A172 (cell line): ENCODE data around the gene TEX50. TPM values are rescaled to one million over a fixed set of nuclear protein-coding genes. Genes with fewer than 3 reads are reported as not detected.
"Not testable (repeated sequence)": the region's sequence is repeated elsewhere in the genome, so short reads cannot be mapped to it uniquely, and the experiment has no call there.

Source experiments
- DNase-seq: peaks from one replicate; pipeline ENCODE4 v3.0.0-alpha.2; 2015; ENCODE audit warnings: low spot score
- total RNA-seq: library from RNA; depleted of rRNA; stranded (reverse); fragments of >200 nt; shearing (Covaris generic); gene quantifications from 2 replicates; pipeline ENCODE4 v1.2.3, GENCODE V29; 2014; rRNA removed

The TEX50 gene
- total RNA-seq, 1 experiment from 2014 or later = not detected

DNA sequence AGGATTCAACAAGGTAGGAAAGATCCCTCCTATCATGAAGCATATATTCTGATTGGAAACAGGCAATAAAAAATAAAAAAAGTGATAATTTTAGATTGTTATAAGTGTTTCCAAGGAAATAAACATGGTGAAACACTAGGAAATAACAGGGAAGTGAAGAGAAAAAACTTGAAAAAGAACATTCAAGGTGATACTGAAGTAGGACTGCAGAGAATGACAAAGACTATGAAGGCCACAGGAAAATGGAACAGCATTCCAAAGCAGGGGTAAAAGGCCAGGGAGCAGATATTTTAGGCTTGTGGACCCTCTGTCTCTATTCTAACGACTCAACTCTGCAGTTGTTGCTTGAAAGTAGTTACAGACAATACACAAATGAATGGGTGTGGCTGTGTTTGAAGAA lies 26.6 kb downstream of the TEX50 start:
- DNase-seq = no peak

DNA sequence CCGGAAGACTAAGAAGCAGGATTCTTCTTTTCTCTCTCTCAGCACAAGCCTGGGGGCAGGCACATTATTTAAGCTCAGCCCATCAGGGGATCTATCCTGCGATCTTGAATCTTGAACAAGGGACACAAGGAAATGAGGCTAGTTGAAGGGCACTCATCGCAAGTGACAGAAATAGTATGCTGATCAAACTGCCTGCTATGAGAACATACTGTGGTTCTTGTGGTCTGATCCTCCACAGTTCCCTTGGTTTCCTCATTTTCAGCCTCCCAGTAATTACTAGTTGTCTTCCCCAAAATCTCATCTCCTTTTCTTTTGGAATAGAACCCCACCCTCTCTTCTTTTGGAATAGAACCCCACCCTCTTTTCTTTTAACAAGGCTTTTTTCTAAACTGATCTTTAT lies 28.0 kb downstream of the TEX50 start:
- no peak for DNase-seq

DNA sequence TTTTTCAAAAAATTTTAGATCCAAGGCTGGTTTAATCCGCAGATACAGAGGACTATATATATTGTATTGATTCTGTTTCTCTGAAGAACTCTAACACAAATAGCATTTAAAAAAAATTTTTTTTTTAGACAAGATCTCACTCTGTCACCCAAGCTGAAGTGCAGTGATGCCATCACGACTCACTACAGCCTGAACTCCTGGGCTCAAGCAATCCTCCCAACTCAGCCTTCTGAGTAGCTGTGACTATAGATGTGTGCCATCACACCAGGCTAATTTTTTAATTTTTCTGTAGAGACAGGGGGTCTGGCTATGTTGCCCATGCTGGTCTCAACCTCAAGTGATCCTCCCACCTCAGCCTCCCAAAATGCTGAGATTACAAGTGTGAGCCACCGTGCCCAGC lies 31.5 kb downstream of the TEX50 start:
- peak; percentile 28 for DNase-seq

DNA sequence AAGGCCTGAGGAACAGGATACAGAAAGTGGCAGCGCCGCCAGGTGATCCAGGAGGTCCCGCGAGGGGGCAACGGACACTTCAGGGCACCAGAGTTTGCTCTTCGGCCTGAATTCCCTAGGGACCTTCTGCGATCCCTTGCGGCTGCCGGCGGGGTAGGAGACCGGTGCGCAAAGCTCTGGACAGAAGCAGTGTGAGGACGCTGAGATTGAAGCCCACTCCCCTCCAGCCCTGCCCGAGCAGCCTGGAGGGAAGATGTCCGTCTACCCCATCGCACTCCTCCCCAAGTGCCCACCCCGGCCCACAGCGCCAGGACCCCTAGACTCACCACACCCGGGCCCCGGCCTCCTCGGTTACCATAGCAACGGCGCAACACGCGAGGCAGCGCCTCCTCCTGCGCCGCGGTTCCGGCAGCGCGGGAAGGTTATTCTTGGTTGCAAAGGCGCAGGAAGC lies 34.4 kb downstream of the TEX50 start, which contains the start of gene ANKRD45:
Gene ANKRD45, minus strand, starts transcription at position 361 of the 451 bp plus-strand sequence. CDS start 10,433 bp downstream, outside the sequence.
- no peak for DNase-seq

DNA sequence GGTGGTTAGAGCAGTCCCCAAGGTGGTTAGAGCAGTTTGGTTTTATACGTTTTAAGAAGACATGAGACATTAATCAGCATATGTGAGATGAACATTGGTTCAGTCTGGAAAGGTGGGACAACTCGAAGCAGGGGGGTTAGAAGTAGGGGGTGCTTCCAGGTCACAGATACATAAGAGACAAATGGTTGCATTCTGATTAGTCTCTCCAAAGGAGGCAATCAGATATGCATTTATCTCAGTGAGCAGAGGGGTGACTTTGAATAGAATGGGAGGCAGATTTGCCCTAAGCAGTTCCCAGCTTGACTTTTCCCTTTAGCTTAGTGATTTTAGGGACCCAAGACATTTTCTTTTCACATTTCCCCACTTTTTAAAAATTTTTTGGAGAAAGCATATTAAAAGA lies 39.4 kb downstream of the TEX50 start:
- not testable (repeated sequence) for DNase-seq

DNA sequence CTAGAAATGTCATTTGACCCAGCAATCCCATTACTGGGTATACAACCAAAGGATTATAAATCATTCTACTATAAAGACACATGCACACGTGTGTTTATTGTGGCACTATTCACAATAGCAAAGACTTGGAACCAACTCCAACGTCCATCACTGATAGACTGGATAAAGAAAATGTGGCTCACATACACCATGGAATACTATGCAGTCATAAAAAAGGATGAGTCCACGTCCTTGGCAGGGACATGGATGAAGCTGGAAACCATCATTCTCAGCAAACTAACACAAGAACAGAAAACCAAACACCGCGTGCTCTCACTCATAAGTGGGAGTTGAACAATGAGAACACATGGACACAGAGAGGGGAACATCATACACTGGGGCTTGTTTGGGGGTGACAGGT lies 45.0 kb downstream of the TEX50 start:
- not testable (repeated sequence) for DNase-seq

DNA sequence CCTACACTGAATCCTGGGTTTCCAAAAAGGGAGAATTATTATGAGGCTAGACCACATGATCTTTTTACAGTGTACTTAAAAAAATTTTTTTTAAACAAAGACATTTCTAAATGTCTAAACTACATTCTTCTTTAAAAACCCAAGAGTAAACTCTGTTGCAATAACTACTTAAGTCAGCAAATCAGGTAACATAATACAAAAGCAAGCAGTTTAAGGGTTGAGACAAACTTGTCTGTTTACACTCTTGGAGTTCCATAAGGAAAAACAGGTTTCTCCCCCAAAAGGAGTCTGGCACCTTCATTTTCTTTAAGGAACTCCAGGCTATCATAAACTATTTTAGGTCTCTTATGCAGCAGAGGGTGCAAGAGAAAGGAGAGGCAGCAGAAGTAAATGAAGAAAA lies 47.0 kb downstream of the TEX50 start:
- DNase-seq = no peak

DNA sequence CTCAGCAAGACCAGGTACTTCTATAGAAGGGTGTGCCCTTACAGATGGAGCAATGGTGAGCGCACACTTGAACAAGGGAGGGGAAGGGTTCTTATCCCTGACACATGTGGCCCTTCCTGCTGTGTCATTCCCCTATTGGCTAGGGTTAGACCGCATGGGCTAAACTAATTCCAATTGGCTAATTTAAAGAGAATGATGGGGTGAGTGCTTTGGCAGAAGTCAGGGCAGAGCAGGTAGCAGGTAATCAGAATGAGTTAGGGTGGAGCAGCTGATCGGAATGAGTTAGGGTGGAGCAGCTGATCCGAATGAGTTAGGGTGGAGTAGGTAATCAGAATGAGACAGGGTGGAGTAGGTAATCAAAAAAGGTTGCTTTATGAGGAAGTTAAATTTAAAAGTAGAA lies 48.7 kb downstream of the TEX50 start:
- not testable (repeated sequence) for DNase-seq

DNA sequence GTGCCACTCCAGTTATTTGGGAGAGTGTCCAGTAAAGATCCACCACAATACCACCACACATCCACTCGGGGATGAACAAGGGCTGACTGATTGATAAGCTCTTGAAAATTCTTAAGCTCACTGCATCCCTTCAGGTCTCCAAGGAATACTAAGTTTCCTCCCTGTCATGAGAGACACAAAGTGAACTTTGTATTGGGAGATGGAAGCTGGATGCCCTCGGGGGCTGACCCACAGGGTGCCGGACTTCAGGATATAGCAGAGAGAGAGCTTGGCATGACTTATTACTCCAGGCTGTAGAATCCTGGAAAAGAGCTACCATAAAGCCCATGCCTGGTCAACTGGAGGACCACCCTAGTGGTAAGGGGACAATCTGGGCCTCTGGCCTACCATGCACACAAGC lies 50.0 kb downstream of the TEX50 start:
- DNase-seq = not testable (repeated sequence)

Other genes starting within 250 kb of the TEX50 start
- gene PRDX6, start 158.0 kb upstream of the TEX50 start, total RNA-seq = 436 and 466 TPM in 2 replicates
- gene SLC9C2, start 32.3 kb upstream of the TEX50 start, total RNA-seq = not detected in 2 replicates
- gene ANKRD45, start 34.5 kb downstream of the TEX50 start, total RNA-seq = 0.29 and 0.96 TPM in 2 replicates
- gene KLHL20, start 79.6 kb downstream of the TEX50 start, total RNA-seq = 22.9 and 27.7 TPM in 2 replicates
- 40.3 and 44.7 TPM in 2 replicates for gene DARS2, start 189.3 kb downstream of the TEX50 start, total RNA-seq
- 56.5 and 65.9 TPM in 2 replicates for gene CENPL, start 189.5 kb downstream of the TEX50 start, total RNA-seq
- 238 and 253 TPM in 2 replicates for gene GAS5, start 232.7 kb downstream of the TEX50 start, total RNA-seq
- 5.6 and 7.5 TPM in 2 replicates for gene ZBTB37, start 233.0 kb downstream of the TEX50 start, total RNA-seq